Neural progenitor cell (in vitro differentiated cells): ENCODE data around the gene KIF26A.

Source experiments
- EZH2 ChIP-seq: fragments of 200-600 bp; sonication (generic); IDR thresholded peaks from 2 replicates; pipeline ENCODE4 v1.6.1; 2017; ENCODE audit warnings: antibody characterized with exemption, mild to moderate bottlenecking, moderate library complexity
- TF ChIP-seq, protein P1 (sequence below): fragments of 200-600 bp; sonication (generic); IDR thresholded peaks from 2 replicates; pipeline ENCODE4 v1.5.1; 2017; ENCODE audit warnings: antibody characterized with exemption, mild to moderate bottlenecking

DNA sequence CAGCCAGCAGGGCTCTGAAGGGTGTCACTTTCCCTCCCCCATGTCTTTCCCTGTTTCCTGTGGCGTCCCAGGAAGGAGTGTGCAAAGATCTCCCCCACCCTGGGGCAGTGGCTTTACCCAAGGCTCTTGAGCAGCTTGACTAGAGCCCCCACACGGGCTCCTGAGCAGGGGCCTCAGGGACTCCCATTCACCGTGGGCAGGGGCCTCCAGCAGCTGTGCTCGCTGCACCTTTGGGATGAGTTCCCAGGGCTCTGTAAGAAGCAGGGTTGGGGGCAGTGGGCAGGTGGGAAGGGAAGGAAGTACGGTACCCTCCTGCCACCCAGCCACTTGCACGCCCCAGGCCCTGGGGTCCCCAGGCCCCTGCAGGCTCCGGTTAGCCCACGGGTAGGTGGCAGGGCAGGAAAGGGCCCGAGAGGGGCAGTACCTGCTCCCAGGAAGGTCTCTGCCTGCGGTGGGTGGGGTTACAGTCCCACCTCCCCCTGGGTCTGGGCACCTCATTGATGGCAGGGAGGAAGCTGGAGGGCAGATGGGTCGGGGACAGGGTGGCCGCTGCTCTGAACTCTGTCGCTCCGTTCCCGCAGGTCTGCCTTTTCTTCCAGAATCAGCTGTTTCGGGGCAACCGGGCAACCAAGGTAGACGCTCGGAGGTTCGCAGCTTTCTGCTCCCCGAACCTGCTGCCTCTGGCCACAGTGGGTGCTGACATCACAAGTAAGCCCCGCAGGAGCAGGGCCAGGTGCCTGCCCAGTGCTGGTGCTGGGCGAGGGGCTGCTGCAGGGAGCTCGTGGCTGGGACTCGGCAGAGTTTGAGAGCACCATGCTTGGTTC is 39.9 kb upstream of the KIF26A start:
- no peak for TF ChIP-seq EZH2
- TF ChIP-seq, protein P1, sequence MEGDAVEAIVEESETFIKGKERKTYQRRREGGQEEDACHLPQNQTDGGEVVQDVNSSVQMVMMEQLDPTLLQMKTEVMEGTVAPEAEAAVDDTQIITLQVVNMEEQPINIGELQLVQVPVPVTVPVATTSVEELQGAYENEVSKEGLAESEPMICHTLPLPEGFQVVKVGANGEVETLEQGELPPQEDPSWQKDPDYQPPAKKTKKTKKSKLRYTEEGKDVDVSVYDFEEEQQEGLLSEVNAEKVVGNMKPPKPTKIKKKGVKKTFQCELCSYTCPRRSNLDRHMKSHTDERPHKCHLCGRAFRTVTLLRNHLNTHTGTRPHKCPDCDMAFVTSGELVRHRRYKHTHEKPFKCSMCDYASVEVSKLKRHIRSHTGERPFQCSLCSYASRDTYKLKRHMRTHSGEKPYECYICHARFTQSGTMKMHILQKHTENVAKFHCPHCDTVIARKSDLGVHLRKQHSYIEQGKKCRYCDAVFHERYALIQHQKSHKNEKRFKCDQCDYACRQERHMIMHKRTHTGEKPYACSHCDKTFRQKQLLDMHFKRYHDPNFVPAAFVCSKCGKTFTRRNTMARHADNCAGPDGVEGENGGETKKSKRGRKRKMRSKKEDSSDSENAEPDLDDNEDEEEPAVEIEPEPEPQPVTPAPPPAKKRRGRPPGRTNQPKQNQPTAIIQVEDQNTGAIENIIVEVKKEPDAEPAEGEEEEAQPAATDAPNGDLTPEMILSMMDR = no peak
